IMR-90 (cell line): ENCODE data around the gene RGMA. TPM values are rescaled to one million over a fixed set of nuclear protein-coding genes. Genes with fewer than 3 reads are reported as not detected.

Source experiments
- ATAC-seq: fragments of 200-7000 bp; cut with Tn5 transposase; 2 replicates; pipeline ENCODE4 v1.9.1; 2020; ENCODE audit warnings: low read depth, mild to moderate bottlenecking, moderate library complexity
- BruUV-seq: library from RNA; stranded (reverse); fragments of 400-500 nt; replicated peaks from 2 replicates; lab custom pipeline; 2021; lab: Mats Ljungman, UMichigan
- CTCF ChIA-PET: fragments of 300-600 bp; formaldehyde crosslinking; extraction: SDS; loops from one replicate; lab custom pipeline; 2021; ENCODE audit warnings: antibody characterized with exemption; lab: Yijun Ruan, JAX
- POLR2A ChIA-PET: fragments of 300-600 bp; sonication (Branson Sonifier 250); formaldehyde crosslinking; loops from one replicate; lab custom pipeline; 2022; ENCODE audit warnings: antibody characterized with exemption; ENCODE audit not compliant: unreplicated experiment; lab: Charles Lee
- DNase-seq: peaks from one replicate; pipeline ENCODE4 v3.0.0; 2013
- H2AFZ ChIP-seq: replicated peaks from 2 replicates; pipeline ENCODE3; 2013; ENCODE audit warnings: low read length, mild to moderate bottlenecking; ENCODE audit not compliant: poor library complexity
- H2AK5ac ChIP-seq: 2 replicates; pipeline ENCODE4 v1.6.1; 2013; ENCODE audit warnings: low read depth, low read length, inconsistent platforms
- H2AK9ac ChIP-seq: replicated peaks from 2 replicates; pipeline ENCODE3; 2013; ENCODE audit warnings: mild to moderate bottlenecking, low read depth, low read length, moderate library complexity; ENCODE audit not compliant: poor library complexity
- H2BK120ac ChIP-seq: 2 replicates; pipeline ENCODE4 v1.6.1; 2013; ENCODE audit warnings: low read depth, low read length, inconsistent platforms
- H2BK15ac ChIP-seq: 3 replicates; pipeline ENCODE4 v1.6.1; 2013; ENCODE audit warnings: low read depth, low read length, inconsistent platforms
- H2BK20ac ChIP-seq: 2 replicates; pipeline ENCODE4 v1.6.1; 2013; ENCODE audit warnings: low read depth, mild to moderate bottlenecking, inconsistent platforms, low read length, moderate library complexity
- H2BK5ac ChIP-seq: 2 replicates; pipeline ENCODE4 v1.6.1; 2013; ENCODE audit warnings: mild to moderate bottlenecking, low read depth, low read length, inconsistent platforms; ENCODE audit not compliant: poor library complexity, severe bottlenecking
- H3K14ac ChIP-seq: replicated peaks from 2 replicates; pipeline ENCODE4 v1.6.1; 2013; ENCODE audit warnings: low read depth, low read length, inconsistent platforms
- H3K18ac ChIP-seq: 2 replicates; pipeline ENCODE4 v1.6.1; 2013; ENCODE audit warnings: low read depth, low read length, control low read depth
- H3K23ac ChIP-seq: 2 replicates; pipeline ENCODE4 v1.6.1; 2013; ENCODE audit warnings: low read depth, low read length, inconsistent platforms
- H3K27ac ChIP-seq: 2 replicates; pipeline ENCODE4 v1.5.1; 2013; ENCODE audit warnings: mild to moderate bottlenecking, control low read depth, low read length; ENCODE audit not compliant: insufficient read depth
- H3K27me3 ChIP-seq: 2 replicates; pipeline ENCODE4 v1.6.1; 2013; ENCODE audit warnings: low read length; ENCODE audit not compliant: control insufficient read depth, insufficient read depth
- H3K36me3 ChIP-seq: 2 replicates; pipeline ENCODE4 v1.6.1; 2013; ENCODE audit warnings: low read length, mixed read lengths; ENCODE audit not compliant: control insufficient read depth, insufficient read depth
- H3K4ac ChIP-seq: 2 replicates; pipeline ENCODE4 v1.6.1; 2013; ENCODE audit warnings: low read depth, low read length, inconsistent platforms
- H3K4me1 ChIP-seq: 2 replicates; pipeline ENCODE4 v1.6.1; 2013; ENCODE audit warnings: low read length, mixed read lengths; ENCODE audit not compliant: control insufficient read depth, insufficient read depth
- H3K4me2 ChIP-seq: 2 replicates; pipeline ENCODE4 v1.6.1; 2013; ENCODE audit warnings: low read depth, mild to moderate bottlenecking, control low read depth, low read length, moderate library complexity
- H3K4me3 ChIP-seq: 2 replicates; pipeline ENCODE4 v1.5.1; 2013; ENCODE audit warnings: low read depth, mild to moderate bottlenecking, control low read depth, low read length, moderate library complexity; ENCODE audit not compliant: insufficient read depth
- H3K56ac ChIP-seq: 2 replicates; pipeline ENCODE4 v1.6.1; 2013; ENCODE audit warnings: low read length, inconsistent platforms; ENCODE audit not compliant: insufficient read depth; ENCODE audit errors: extremely low read depth
- H3K79me1 ChIP-seq, 2 experiments: 2 replicates each; pipeline ENCODE4 v1.6.1; 2013; ENCODE audit warnings: low read length in 2 of 2, inconsistent platforms in 1 of 2, low read depth in 1 of 2
- H3K9ac ChIP-seq: 2 replicates; pipeline ENCODE4 v1.6.1; 2013; ENCODE audit warnings: low read depth, low read length, control low read depth
- H3K9me1 ChIP-seq: 2 replicates; pipeline ENCODE4 v1.6.1; 2013; ENCODE audit warnings: low read length, inconsistent platforms; ENCODE audit not compliant: insufficient read depth
- H3K9me3 ChIP-seq: 2 replicates; pipeline ENCODE4 v1.6.1; 2013; ENCODE audit warnings: low read length; ENCODE audit not compliant: control insufficient read depth, insufficient read depth
- H4K20me1 ChIP-seq: 2 replicates; pipeline ENCODE4 v1.6.1; 2013; ENCODE audit warnings: low read length, inconsistent platforms; ENCODE audit not compliant: insufficient read depth
- H4K5ac ChIP-seq: 2 replicates; pipeline ENCODE4 v1.6.1; 2013; ENCODE audit warnings: mild to moderate bottlenecking, low read depth, low read length, control low read depth
- H4K8ac ChIP-seq, 2 experiments: 2 replicates each; pipeline ENCODE4 v1.6.1; 2013; ENCODE audit warnings: low read depth in 2 of 2, low read length in 2 of 2, control low read depth in 1 of 2, inconsistent platforms in 1 of 2
- H4K91ac ChIP-seq: 2 replicates; pipeline ENCODE4 v1.6.1; 2013; ENCODE audit warnings: low read depth, low read length, inconsistent platforms; ENCODE audit not compliant: insufficient read depth
- BHLHE40 ChIP-seq: fragments of 150-350 bp; IDR thresholded peaks from 2 replicates; pipeline ENCODE4 v1.6.1; 2016; ENCODE audit warnings: mild to moderate bottlenecking, low read depth, low read length
- CHD1 ChIP-seq: IDR thresholded peaks from 2 replicates; pipeline ENCODE4 v1.6.1; 2012; ENCODE audit warnings: low read depth, low read length, improper control_type of control experiment
- CTCF ChIP-seq: conservative IDR thresholded peaks from 2 replicates; pipeline ENCODE4 v1.5.1; 2012; ENCODE audit warnings: mild to moderate bottlenecking, low read depth, low read length, improper control_type of control experiment
- FOS ChIP-seq: fragments of 150-350 bp; IDR thresholded peaks from 2 replicates; pipeline ENCODE4 v1.6.1; 2016; ENCODE audit warnings: low read depth, low read length
- MAFK ChIP-seq: IDR thresholded peaks from 2 replicates; pipeline ENCODE4 v1.6.1; 2012; ENCODE audit warnings: low read depth, low read length, improper control_type of control experiment
- MAZ ChIP-seq: IDR thresholded peaks from 2 replicates; pipeline ENCODE4 v1.6.1; 2012; ENCODE audit warnings: low read depth, mild to moderate bottlenecking, low read length, improper control_type of control experiment, moderate library complexity, borderline replicate concordance
- NFE2L2 ChIP-seq: fragments of 150-350 bp; IDR thresholded peaks from 2 replicates; pipeline ENCODE4 v1.6.1; 2016; ENCODE audit warnings: low read depth, mild to moderate bottlenecking, low read length
- POLR2A ChIP-seq: IDR thresholded peaks from 2 replicates; pipeline ENCODE4 v1.6.1; 2012; ENCODE audit warnings: mild to moderate bottlenecking, low read depth, low read length
- RAD21 ChIP-seq: IDR thresholded peaks from 2 replicates; pipeline ENCODE4 v1.6.1; 2012; ENCODE audit warnings: low read length, improper control_type of control experiment
- RCOR1 ChIP-seq: IDR thresholded peaks from 2 replicates; pipeline ENCODE4 v1.6.1; 2012; ENCODE audit warnings: mild to moderate bottlenecking, low read length, improper control_type of control experiment; ENCODE audit not compliant: insufficient replicate concordance
- RFX5 ChIP-seq: IDR thresholded peaks from 2 replicates; pipeline ENCODE4 v1.8.0; 2012; ENCODE audit warnings: low read depth, mild to moderate bottlenecking, low read length, moderate library complexity
- USF2 ChIP-seq: fragments of 150-350 bp; IDR thresholded peaks from 2 replicates; pipeline ENCODE4 v1.6.1; 2017; ENCODE audit warnings: mild to moderate bottlenecking, antibody characterized with exemption, low read length, low read depth
- WGBS, 2 experiments: methylation state at CpG; one replicate each; pipeline versions ENCODE4 v1.1.5 to v1.1.7; 2013; ENCODE audit warnings: missing lambda C conversion rate in 2 of 2; ENCODE audit not compliant: insufficient read length in 1 of 2; ENCODE audit errors: extremely low coverage in 2 of 2; 5-methylcytosine and 5-hydroxymethylcytosine counted together
- dilution Hi-C: fragments of 300-500 bp; cut with HindIII; formaldehyde crosslinking; loops from one replicate; pipeline ENCODE4 v1.14.3; 2018; ENCODE audit warnings: low sequenced_read_pairs; ENCODE audit not compliant: unreplicated experiment
- in situ Hi-C: fragments of 300-500 bp; cut with MboI; formaldehyde crosslinking; loops from 3 replicates; pipeline ENCODE4 v1.14.3; 2019; ENCODE audit warnings: low sequenced_read_pairs, inconsistent platforms, mixed read lengths
- intact Hi-C: fragments of 100-400 bp; cut with micrococcal nuclease; formaldehyde crosslinking; loops from 2 replicates; pipeline ENCODE4 v1.10.0; 2022
- polyA plus RNA-seq, 3 experiments: library from polyadenylated mRNA; depleted of rRNA; stranded (reverse); fragments of >200 nt; gene quantifications; 2 replicates each; pipeline ENCODE4 v1.2.3, GENCODE V29; 2012; ENCODE audit warnings: low replicate concordance in 1 of 3
- total RNA-seq: library from RNA; depleted of rRNA; stranded (reverse); fragments of >200 nt; gene quantifications from 2 replicates; pipeline ENCODE4 v1.2.3, GENCODE V29; 2012

RGMA gene
- total and polyA plus RNA-seq, 2 of the 4 experiments (the other 2 are of a cell fraction): 0.18 to 0.26 TPM

GRCh38 chr15:93020976-93021772 is 67.8 kb downstream of the RGMA start:
- Histone ChIP-seq H2AFZ (no peak overlapping the region), H3K27me3 (no peaks in the 10 kb centered on the region), H3K4me1 (no peaks in the 10 kb centered on the region), H4K8ac (no peak overlapping the region), H3K79me1 (peaks cover 34 to 51% of the 10 kb centered on the region in 2 experiments), H3K23ac (no peak overlapping the region), H3K9me3 (no peaks in the 10 kb centered on the region), H2BK5ac (no peak overlapping the region), H2BK120ac (no peak overlapping the region), H3K56ac (no peak overlapping the region), H3K9ac (no peak overlapping the region), H3K9me1 (peaks cover 12% of the 10 kb centered on the region; the same call in 1 of the 2 replicates), H3K14ac (no peak overlapping the region), H2AK9ac (no peak overlapping the region), H3K18ac (no peak overlapping the region), H3K4me3 (no peak overlapping the region), H2AK5ac (no peak overlapping the region), H3K4me2 (no peak overlapping the region), H4K91ac (no peak overlapping the region), H4K20me1 (peaks cover 25% of the 10 kb centered on the region), H3K4ac (no peak overlapping the region), H2BK20ac (no peak overlapping the region), H4K5ac (no peak overlapping the region), H2BK15ac (no peak overlapping the region), H3K36me3 (peaks cover 62% of the 10 kb centered on the region), H3K27ac (no peak overlapping the region)
- BruUV-seq: no TSS peak
- POLR2A ChIA-PET: no interaction called here
- dilution Hi-C loops: no loop called here
- intact Hi-C loops: no loop called here
- no peak for TF ChIP-seq RFX5
- no peak for TF ChIP-seq CHD1
- TF ChIP-seq CTCF: no peak
- no peak for TF ChIP-seq RAD21
- no peak for TF ChIP-seq POLR2A
- TF ChIP-seq MAZ: no peak
- no peak for TF ChIP-seq NFE2L2
- no peak for TF ChIP-seq RCOR1
- TF ChIP-seq FOS: no peak
- TF ChIP-seq BHLHE40: no peak
- TF ChIP-seq MAFK: no peak
- no peak for TF ChIP-seq USF2
- CTCF ChIA-PET: interaction anchor here (1.4 kb wide), 1 partner anchor 1099 kb away, joined by 6 read pairs; no protein-coding TSS in a partner anchor
- ATAC-seq (no peak), DNase-seq (no peak)
- no CpG with 5 or more reads among the region's 3 CpGs for WGBS, 2 experiments
- in situ Hi-C loops: loop anchor here (10.0 kb wide), 1 partner anchor 226 kb away; no protein-coding TSS in a partner anchor
